ENCODE results near the gene ADAMTS14.

Gene ADAMTS14

GRCh38 chr10:70806841-70807240 is 134.5 kb downstream of the ADAMTS14 start:
- Histone ChIP-seq H2AFZ (ENCODE audit: low read depth, low read length) (no peak overlapping the region), H3K4me3 (ENCODE audit: low read depth in 1 of 2, low read length in 2 of 2) (no peak overlapping the region), H3K4me1 (ENCODE audit: insufficient read depth, low read length) (no peaks in the 10 kb centered on the region), H3K27ac (ENCODE audit: low read length) (no peak overlapping the region), H3K36me3 (ENCODE audit: insufficient read depth, low read length) (no peaks in the 10 kb centered on the region), H3K79me2 (ENCODE audit: insufficient read depth, low read length) (no peaks in the 10 kb centered on the region), H4K20me1 (ENCODE audit: insufficient read depth, low read length) (no peaks in the 10 kb centered on the region), H3K4me2 (ENCODE audit: insufficient read depth, low read length) (no peak overlapping the region), H3K9ac (ENCODE audit: low read depth, low read length) (no peak overlapping the region), H3K9me3 (ENCODE audit: insufficient read depth, low read length, severe bottlenecking) (no peaks in the 10 kb centered on the region), H3K27me3 (ENCODE audit: insufficient read depth, low read length, poor library complexity) (no peaks in the 10 kb centered on the region)
- no peak for DNase-seq
- no peak for ATAC-seq (ENCODE audit: insufficient read depth, low read depth)
- no peak for TF ChIP-seq EZH2 (IDR thresholded peaks at IDR 0.05; ENCODE audit: borderline replicate concordance, low read depth, low read length, severe bottlenecking)
- no peak for TF ChIP-seq CTCF (IDR thresholded peaks at IDR 0.05; ENCODE audit: borderline replicate concordance, extremely low read depth, low read length, poor library complexity, severe bottlenecking)

GRCh38 chr10:70807556-70807955 is 135.2 kb downstream of the ADAMTS14 start:
- Histone ChIP-seq H4K20me1 (ENCODE audit: insufficient read depth, low read length) (no peaks in the 10 kb centered on the region), H3K9ac (ENCODE audit: low read depth, low read length) (no peak overlapping the region), H3K79me2 (ENCODE audit: insufficient read depth, low read length) (no peaks in the 10 kb centered on the region), H3K36me3 (ENCODE audit: insufficient read depth, low read length) (no peaks in the 10 kb centered on the region), H3K4me2 (ENCODE audit: insufficient read depth, low read length) (no peak overlapping the region), H3K9me3 (ENCODE audit: insufficient read depth, low read length, severe bottlenecking) (no peaks in the 10 kb centered on the region), H3K27ac (ENCODE audit: low read length) (no peak overlapping the region), H3K4me1 (ENCODE audit: insufficient read depth, low read length) (no peaks in the 10 kb centered on the region), H3K27me3 (ENCODE audit: insufficient read depth, low read length, poor library complexity) (no peaks in the 10 kb centered on the region), H3K4me3 (ENCODE audit: low read depth in 1 of 2, low read length in 2 of 2) (no peak overlapping the region), H2AFZ (ENCODE audit: low read depth, low read length) (no peak overlapping the region)
- no peak for TF ChIP-seq CTCF (IDR thresholded peaks at IDR 0.05; ENCODE audit: borderline replicate concordance, extremely low read depth, low read length, poor library complexity, severe bottlenecking)
- no peak for TF ChIP-seq EZH2 (IDR thresholded peaks at IDR 0.05; ENCODE audit: borderline replicate concordance, low read depth, low read length, severe bottlenecking)
- DNase-seq (no peak), ATAC-seq (ENCODE audit: insufficient read depth, low read depth) (no peak)

- no peak overlapping the region for H2AFZ ChIP-seq (ENCODE audit: low read depth, low read length)
- no peaks in the 10 kb centered on the region for H3K36me3 ChIP-seq (ENCODE audit: insufficient read depth, low read length)
- H3K27me3 ChIP-seq (ENCODE audit: insufficient read depth, low read length, poor library complexity), result no peaks in the 10 kb centered on the region
- no peak overlapping the region for H3K9ac ChIP-seq (ENCODE audit: low read depth, low read length)
- ATAC-seq (ENCODE audit: insufficient read depth, low read depth), result no peak
- no peak overlapping the region for H3K27ac ChIP-seq (ENCODE audit: low read length)
- no peak for DNase-seq
- no peak overlapping the region for H3K4me2 ChIP-seq (ENCODE audit: insufficient read depth, low read length)
- H4K20me1 ChIP-seq (ENCODE audit: insufficient read depth, low read length), result no peaks in the 10 kb centered on the region
- H3K4me3 ChIP-seq (ENCODE audit: low read depth in 1 of 2, low read length in 2 of 2), result no peak overlapping the region
- H3K9me3 ChIP-seq (ENCODE audit: insufficient read depth, low read length, severe bottlenecking), result no peaks in the 10 kb centered on the region
- H3K79me2 ChIP-seq (ENCODE audit: insufficient read depth, low read length), result no peaks in the 10 kb centered on the region
- no peak for TF ChIP-seq CTCF (IDR thresholded peaks at IDR 0.05; ENCODE audit: borderline replicate concordance, extremely low read depth, low read length, poor library complexity, severe bottlenecking)
- no peak for TF ChIP-seq EZH2 (IDR thresholded peaks at IDR 0.05; ENCODE audit: borderline replicate concordance, low read depth, low read length, severe bottlenecking)
- H3K4me1 ChIP-seq (ENCODE audit: insufficient read depth, low read length), result no peaks in the 10 kb centered on the region
Measured at GRCh38 chr10:70809011-70809611, 136.8 kb downstream of the ADAMTS14 start.
